Measurements from ENCODE around the gene TK2. TPM values are rescaled to one million over a fixed set of nuclear protein-coding genes. Genes with fewer than 3 reads are reported as not detected.

TK2 gene
- polyA plus RNA-seq, 3 donors: 29.8 to 38.9 (median 32.4) TPM

DNA sequence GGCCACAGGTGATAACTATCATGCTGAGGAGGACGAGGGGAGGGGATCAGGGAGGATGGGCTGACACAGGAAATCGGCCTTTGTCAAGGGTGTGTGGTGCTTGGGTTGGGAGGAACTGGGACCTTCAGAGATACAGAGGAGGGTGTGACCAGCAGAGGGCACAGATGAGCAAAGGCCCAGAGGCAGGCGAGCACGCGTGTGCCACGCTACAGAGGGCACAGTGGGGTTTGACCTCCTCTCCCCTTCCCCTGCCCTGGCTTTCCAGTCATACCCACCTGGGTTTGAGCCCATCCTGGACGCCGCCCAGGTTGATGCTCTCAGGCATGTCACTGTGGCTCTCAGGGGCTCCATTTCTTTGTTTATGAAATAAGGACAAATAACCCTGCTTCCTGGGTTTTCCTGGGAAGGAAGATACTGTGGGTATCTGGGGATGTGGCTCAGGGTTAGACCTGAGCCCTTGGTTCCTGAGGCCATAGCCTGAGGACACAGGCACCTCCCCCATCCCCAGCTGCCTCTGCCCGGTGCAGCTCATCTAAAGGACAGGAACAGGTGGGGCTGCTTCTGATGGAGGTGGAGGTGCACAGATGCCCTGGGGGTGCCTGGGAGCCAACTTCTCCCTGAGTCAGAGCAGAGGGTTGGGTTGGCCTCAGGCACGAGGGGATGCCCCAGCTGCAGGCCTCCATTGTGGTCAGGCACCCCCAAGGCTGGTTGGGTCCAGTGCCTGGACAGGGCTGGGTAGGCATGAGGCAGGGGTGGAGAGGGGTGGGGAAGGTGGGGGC, 71.0 kb downstream of the TK2 start:
- Histone ChIP-seq H3K79me2 (ENCODE audit: insufficient read depth, low read length) (no peaks in the 10 kb centered on the region), H3K27ac (ENCODE audit: low read depth in 1 of 2, low read length in 2 of 2) (no peak overlapping the region), H4K20me1 (ENCODE audit: insufficient read depth, low read length) (no peaks in the 10 kb centered on the region), H3K36me3 (replicated peaks in 1 of 2; ENCODE audit: control insufficient read depth in 1 of 2, insufficient read depth in 2 of 2, low read length in 2 of 2) (no peaks in the 10 kb centered on the region), H3K9me3 (replicated peaks in 1 of 2; ENCODE audit: control insufficient read depth in 1 of 2, insufficient read depth in 1 of 2, low read length in 2 of 2) (no peaks in the 10 kb centered on the region), H3K4me1 (ENCODE audit: control insufficient read depth in 1 of 2, insufficient read depth in 2 of 2, low read length in 2 of 2) (peaks cover 21 to 30% of the 10 kb centered on the region in 2 donors), H2AFZ (ENCODE audit: insufficient read depth, low read depth, low read length, poor library complexity, severe bottlenecking) (peak overlapping the region; percentile 19), H3K4me2 (replicated peaks; ENCODE audit: extremely low read depth, low read length, poor library complexity, severe bottlenecking) (no peak overlapping the region), H3K27me3 (ENCODE audit: control insufficient read depth in 2 of 2, insufficient read depth in 2 of 2, low read length in 2 of 2) (no peaks in the 10 kb centered on the region), H3K9ac (ENCODE audit: insufficient read depth, low read length, poor library complexity, severe bottlenecking) (no peak overlapping the region), H3K4me3 (replicated peaks in 1 of 3; ENCODE audit: low read depth in 2 of 3, low read length in 3 of 3) (no peak overlapping the region)
- WGBS (ENCODE audit: insufficient coverage): 34% methylated on average over 9 of the region's 10 CpGs
- TF ChIP-seq, protein P1, sequence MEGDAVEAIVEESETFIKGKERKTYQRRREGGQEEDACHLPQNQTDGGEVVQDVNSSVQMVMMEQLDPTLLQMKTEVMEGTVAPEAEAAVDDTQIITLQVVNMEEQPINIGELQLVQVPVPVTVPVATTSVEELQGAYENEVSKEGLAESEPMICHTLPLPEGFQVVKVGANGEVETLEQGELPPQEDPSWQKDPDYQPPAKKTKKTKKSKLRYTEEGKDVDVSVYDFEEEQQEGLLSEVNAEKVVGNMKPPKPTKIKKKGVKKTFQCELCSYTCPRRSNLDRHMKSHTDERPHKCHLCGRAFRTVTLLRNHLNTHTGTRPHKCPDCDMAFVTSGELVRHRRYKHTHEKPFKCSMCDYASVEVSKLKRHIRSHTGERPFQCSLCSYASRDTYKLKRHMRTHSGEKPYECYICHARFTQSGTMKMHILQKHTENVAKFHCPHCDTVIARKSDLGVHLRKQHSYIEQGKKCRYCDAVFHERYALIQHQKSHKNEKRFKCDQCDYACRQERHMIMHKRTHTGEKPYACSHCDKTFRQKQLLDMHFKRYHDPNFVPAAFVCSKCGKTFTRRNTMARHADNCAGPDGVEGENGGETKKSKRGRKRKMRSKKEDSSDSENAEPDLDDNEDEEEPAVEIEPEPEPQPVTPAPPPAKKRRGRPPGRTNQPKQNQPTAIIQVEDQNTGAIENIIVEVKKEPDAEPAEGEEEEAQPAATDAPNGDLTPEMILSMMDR (IDR thresholded peaks at IDR 0.05): peak; percentile 82
- H3K27ac Mint-ChIP-seq: peak overlapping the region in 3 of 7 donors; percentile 19 to 70 (median 40)
- DNase-seq: peak; percentile 71 to 78 (median 75)
- H3K4me3 Mint-ChIP-seq: peak overlapping the region in 1 of 2 donors; percentile 42
- H3K9me3 Mint-ChIP-seq: peaks cover 0 to 2% (median 0%) of the 10 kb centered on the region in 7 donors
- peaks cover 0 to 2% of the 10 kb centered on the region in 2 donors for H3K36me3 Mint-ChIP-seq
- intact Hi-C loops (cut with micrococcal nuclease): loop anchor here (2.0 to 5.0 kb wide), 4 partner anchors 36 to 110 kb away; partner anchors contain the start of genes CKLF (in 1 of the 2) and TK2 (in 1 of the 2)
- peaks cover 7 to 20% (median 7%) of the 10 kb centered on the region in 3 donors for H3K27me3 Mint-ChIP-seq (ENCODE audit: low read depth in 3 of 3)
- peaks cover 32% of the 10 kb centered on the region for H3K4me1 Mint-ChIP-seq

- Mint-ChIP-seq H3K27me3 (ENCODE audit: low read depth in 3 of 3) (peaks cover 7 to 23% (median 12%) of the 10 kb centered on the region in 3 donors), H3K27ac (peak overlapping the region in 3 of 7 donors; percentile 20 to 57 (median 37))
- intact Hi-C loops (cut with micrococcal nuclease): loop anchor here in 1 of 2 donors (5.0 kb wide), 2 partner anchors 75 to 110 kb away; partner anchors contain the start of genes CKLF and TK2
These were observed 72.8 kb downstream of the TK2 start for GRCh38 chr16:66477028-66477515.

More at GRCh38 chr16:66477028-66477515, 72.8 kb downstream of the TK2 start:
- H3K4me1 Mint-ChIP-seq: peaks cover 24% of the 10 kb centered on the region
- Histone ChIP-seq H3K4me3 (replicated peaks in 1 of 3; ENCODE audit: low read depth in 2 of 3, low read length in 3 of 3) (no peak overlapping the region), H3K36me3 (replicated peaks in 1 of 2; ENCODE audit: control insufficient read depth in 1 of 2, insufficient read depth in 2 of 2, low read length in 2 of 2) (no peaks in the 10 kb centered on the region), H3K27ac (ENCODE audit: low read depth in 1 of 2, low read length in 2 of 2) (no peak overlapping the region), H3K4me1 (ENCODE audit: control insufficient read depth in 1 of 2, insufficient read depth in 2 of 2, low read length in 2 of 2) (peaks cover 20 to 23% of the 10 kb centered on the region in 2 donors), H4K20me1 (ENCODE audit: insufficient read depth, low read length) (no peaks in the 10 kb centered on the region), H3K9me3 (replicated peaks in 1 of 2; ENCODE audit: control insufficient read depth in 1 of 2, insufficient read depth in 1 of 2, low read length in 2 of 2) (no peaks in the 10 kb centered on the region), H3K79me2 (ENCODE audit: insufficient read depth, low read length) (no peaks in the 10 kb centered on the region), H3K9ac (ENCODE audit: insufficient read depth, low read length, poor library complexity, severe bottlenecking) (no peak overlapping the region), H3K4me2 (replicated peaks; ENCODE audit: extremely low read depth, low read length, poor library complexity, severe bottlenecking) (no peak overlapping the region), H2AFZ (ENCODE audit: insufficient read depth, low read depth, low read length, poor library complexity, severe bottlenecking) (no peak overlapping the region), H3K27me3 (ENCODE audit: control insufficient read depth in 2 of 2, insufficient read depth in 2 of 2, low read length in 2 of 2) (no peaks in the 10 kb centered on the region)
- DNase-seq: no peak
- TF ChIP-seq, protein P1 (IDR thresholded peaks at IDR 0.05): no peak
- peaks cover 0 to 2% (median 0%) of the 10 kb centered on the region in 7 donors for H3K9me3 Mint-ChIP-seq
- no peaks in the 10 kb centered on the region for H3K36me3 Mint-ChIP-seq
- 80% methylated on average over 1 of the region's 2 CpGs for WGBS (ENCODE audit: insufficient coverage)
- H3K4me3 Mint-ChIP-seq: no peak overlapping the region

Data from CD14-positive monocyte (primary cell).